Right atrium auricular region (tissue), 2 donors: ENCODE data around the gene GPR55. TPM values are rescaled to one million over a fixed set of nuclear protein-coding genes. Genes with fewer than 3 reads are reported as not detected.

ENCODE experiments used
- DNase-seq: peaks from one replicate; pipeline ENCODE4 v3.0.0-alpha.2; 2019; ENCODE audit warnings: low spot score
- H3K27ac ChIP-seq, 2 donors: fragments of 200-600 bp; sonication (generic); 1 replicate in 1 of 2; 2 replicates in 1 of 2; pipeline ENCODE4 v1.5.1; 2016 to 2019
- H3K27me3 ChIP-seq, 2 donors: fragments of 200-600 bp; sonication (generic); one replicate each; pipeline versions ENCODE4 v1.5.1 to v1.6.0; 2017 to 2019
- H3K36me3 ChIP-seq: fragments of 200-600 bp; sonication (generic); one replicate; pipeline ENCODE4 v1.5.1; 2016
- H3K4me1 ChIP-seq, 2 donors: fragments of 200-600 bp; sonication (generic); one replicate each; pipeline versions ENCODE4 v1.5.1 to v1.6.0; 2017 to 2019
- H3K4me3 ChIP-seq, 2 donors: fragments of 200-600 bp; sonication (generic); 1 replicate in 1 of 2; 2 replicates in 1 of 2; pipeline ENCODE4 v1.5.1; 2017 to 2019; ENCODE audit warnings: mild to moderate bottlenecking in 1 of 2, moderate library complexity in 1 of 2
- H3K9me3 ChIP-seq, 2 donors: fragments of 200-600 bp; sonication (generic); one replicate each; pipeline ENCODE4 v1.5.1; 2019
- total RNA-seq, 2 donors: library from RNA; depleted of rRNA; stranded (reverse); fragments of >200 nt; gene quantifications; one replicate each; pipeline ENCODE4 v1.1.0, GENCODE V29; 2016
- TF ChIP-seq, protein P1 (sequence below), 2 donors: fragments of 200-600 bp; sonication (generic); IDR thresholded peaks; one replicate each; pipeline ENCODE4 v1.5.1; 2019; ENCODE audit warnings: antibody characterized with exemption in 2 of 2

The GPR55 gene
- total RNA-seq, 2 donors from 2014 or later, result not detected

DNA sequence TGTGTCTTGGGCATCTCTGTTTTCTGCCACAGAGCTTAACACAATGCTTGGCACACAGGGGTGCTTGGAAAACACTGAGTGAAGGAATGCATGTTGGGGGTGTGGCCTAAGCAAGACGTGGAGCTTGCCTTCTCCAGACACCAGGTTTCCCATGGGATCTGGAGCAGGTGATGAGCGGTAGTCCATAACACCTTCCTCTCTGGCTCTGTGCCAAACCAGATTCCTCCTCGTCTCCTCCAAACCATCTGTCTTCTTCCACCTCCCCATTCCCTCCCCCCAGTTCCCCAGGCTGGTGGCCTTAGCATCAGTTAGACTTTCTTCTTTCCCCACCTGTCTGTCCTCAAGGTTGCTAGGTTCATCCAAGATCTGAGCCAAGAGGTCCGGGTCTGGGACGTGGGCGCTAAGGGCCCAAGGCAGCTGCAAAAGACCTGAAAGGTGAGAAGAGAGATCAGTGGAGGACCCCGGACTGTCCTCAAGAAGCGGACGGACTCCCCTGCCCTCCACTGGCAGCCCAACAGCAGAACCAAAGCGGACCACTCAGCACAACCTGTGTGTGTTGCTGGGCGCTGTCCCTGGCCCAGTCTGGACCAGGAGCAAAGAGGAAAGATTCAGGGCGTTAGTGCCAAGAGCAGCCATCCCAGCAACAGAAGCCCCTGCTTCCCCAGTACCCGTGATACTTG lies 61.5 kb downstream of the GPR55 start:
- H3K4me1 ChIP-seq, result peaks cover 0 to 34% of the 10 kb centered on the region in 2 donors
- DNase-seq, result no peak
- no peak overlapping the region for H3K27ac ChIP-seq
- TF ChIP-seq, protein P1, sequence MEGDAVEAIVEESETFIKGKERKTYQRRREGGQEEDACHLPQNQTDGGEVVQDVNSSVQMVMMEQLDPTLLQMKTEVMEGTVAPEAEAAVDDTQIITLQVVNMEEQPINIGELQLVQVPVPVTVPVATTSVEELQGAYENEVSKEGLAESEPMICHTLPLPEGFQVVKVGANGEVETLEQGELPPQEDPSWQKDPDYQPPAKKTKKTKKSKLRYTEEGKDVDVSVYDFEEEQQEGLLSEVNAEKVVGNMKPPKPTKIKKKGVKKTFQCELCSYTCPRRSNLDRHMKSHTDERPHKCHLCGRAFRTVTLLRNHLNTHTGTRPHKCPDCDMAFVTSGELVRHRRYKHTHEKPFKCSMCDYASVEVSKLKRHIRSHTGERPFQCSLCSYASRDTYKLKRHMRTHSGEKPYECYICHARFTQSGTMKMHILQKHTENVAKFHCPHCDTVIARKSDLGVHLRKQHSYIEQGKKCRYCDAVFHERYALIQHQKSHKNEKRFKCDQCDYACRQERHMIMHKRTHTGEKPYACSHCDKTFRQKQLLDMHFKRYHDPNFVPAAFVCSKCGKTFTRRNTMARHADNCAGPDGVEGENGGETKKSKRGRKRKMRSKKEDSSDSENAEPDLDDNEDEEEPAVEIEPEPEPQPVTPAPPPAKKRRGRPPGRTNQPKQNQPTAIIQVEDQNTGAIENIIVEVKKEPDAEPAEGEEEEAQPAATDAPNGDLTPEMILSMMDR (IDR thresholded peaks at IDR 0.05), result no peak
- H3K27me3 ChIP-seq, result no peaks in the 10 kb centered on the region
- H3K4me3 ChIP-seq, result no peak overlapping the region
- H3K9me3 ChIP-seq, result peaks cover 0 to 5% of the 10 kb centered on the region in 2 donors
- H3K36me3 ChIP-seq, result no peaks in the 10 kb centered on the region

DNA sequence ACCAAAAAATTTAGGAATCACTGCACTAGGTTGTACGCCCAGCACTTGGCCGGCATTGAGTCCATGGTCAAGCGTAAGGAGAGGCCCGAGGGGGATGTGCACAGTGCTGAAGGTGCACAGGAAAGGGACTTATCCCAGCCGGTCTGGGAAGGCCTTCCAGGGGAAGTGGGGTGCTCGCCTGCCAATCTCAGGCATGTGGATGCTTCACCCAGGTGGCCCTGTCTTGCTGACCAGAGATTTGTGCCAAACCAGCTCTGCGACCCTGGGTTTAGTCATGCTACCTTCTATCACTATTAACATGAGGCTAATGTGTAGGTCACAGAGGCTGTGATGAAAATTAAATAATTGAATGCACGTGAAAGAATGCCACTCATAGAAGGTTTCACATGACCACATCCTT lies 62.0 kb downstream of the GPR55 start:
- peaks cover 0 to 29% of the 10 kb centered on the region in 2 donors for H3K4me1 ChIP-seq
- no peak for DNase-seq
- no peaks in the 10 kb centered on the region for H3K27me3 ChIP-seq
- no peaks in the 10 kb centered on the region for H3K36me3 ChIP-seq
- no peak overlapping the region for H3K27ac ChIP-seq
- no peak overlapping the region for H3K4me3 ChIP-seq
- TF ChIP-seq, protein P1 (IDR thresholded peaks at IDR 0.05), result no peak
- peaks cover 0 to 5% of the 10 kb centered on the region in 2 donors for H3K9me3 ChIP-seq

DNA sequence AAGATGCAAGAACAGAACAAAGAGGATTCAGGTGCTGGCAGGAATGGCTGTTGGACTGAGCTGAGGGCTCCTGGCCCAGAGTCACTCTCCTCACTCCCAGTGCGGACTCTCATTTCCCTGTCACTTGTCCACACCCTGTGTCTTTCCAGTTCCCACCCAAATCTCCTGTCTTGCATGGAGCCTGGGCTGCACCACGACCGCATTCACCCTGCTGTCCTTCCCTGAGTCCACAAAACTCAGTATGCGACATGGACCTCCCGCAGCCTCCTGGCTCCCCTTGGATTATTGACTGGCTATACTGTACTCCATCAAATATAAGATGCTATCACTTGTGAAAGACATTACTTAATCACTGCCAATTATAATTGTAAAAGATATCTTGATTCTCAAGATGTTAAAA lies 62.8 kb downstream of the GPR55 start:
- Histone ChIP-seq H3K4me3 (no peak overlapping the region), H3K36me3 (no peaks in the 10 kb centered on the region), H3K27me3 (no peaks in the 10 kb centered on the region), H3K9me3 (peaks cover 0 to 5% of the 10 kb centered on the region in 2 donors), H3K27ac (no peak overlapping the region), H3K4me1 (peaks cover 0 to 26% of the 10 kb centered on the region in 2 donors)
- DNase-seq, result no peak
- TF ChIP-seq, protein P1 (IDR thresholded peaks at IDR 0.05), result no peak

DNA sequence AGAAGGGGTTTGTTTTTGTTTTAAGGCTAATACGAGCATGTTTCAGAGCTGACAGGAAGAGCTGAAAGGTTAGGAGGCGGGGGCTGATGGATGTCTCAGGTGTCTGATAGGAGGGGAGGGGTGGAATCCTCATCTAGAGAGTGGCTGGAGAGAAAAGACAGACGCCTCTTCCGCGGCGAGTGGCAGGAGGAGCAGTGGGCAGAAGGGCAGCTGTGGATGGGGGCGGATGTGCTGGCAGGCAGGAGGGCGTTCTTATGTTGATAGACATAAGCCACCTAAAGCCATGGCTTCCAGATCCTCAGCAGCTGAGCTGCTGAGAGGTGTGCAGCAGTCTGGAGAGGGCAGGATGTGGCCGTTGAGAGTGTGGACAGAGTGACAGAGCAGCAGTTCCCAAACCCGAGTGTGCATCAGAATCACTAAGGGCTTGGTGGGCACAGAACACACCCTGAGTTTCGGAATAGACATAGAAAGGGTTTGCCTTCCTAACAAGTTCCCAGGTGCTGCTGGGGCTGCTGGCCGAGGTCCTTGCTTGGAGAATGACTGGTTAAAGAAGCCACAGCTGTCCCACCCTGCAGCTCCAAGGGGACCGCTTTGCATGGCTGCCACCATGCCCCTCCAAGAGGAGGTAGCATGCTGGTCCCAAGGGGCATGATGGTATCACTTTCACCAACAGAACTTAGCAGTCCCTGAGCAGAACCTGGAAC lies 63.3 kb downstream of the GPR55 start:
- TF ChIP-seq, protein P1 (IDR thresholded peaks at IDR 0.05), result no peak
- DNase-seq, result no peak
- H3K9me3 ChIP-seq, result peaks cover 0 to 5% of the 10 kb centered on the region in 2 donors
- H3K36me3 ChIP-seq, result no peaks in the 10 kb centered on the region
- H3K27ac ChIP-seq, result no peak overlapping the region
- H3K27me3 ChIP-seq, result no peaks in the 10 kb centered on the region
- H3K4me1 ChIP-seq, result peaks cover 0 to 20% of the 10 kb centered on the region in 2 donors
- no peak overlapping the region for H3K4me3 ChIP-seq

Other genes starting within 250 kb of the GPR55 start
- 10 to 100 TPM; 66.1 to 81.5 TPM for gene CAB39, start 212.4 kb downstream of the GPR55 start, total RNA-seq
- gene ITM2C, start 60.3 kb downstream of the GPR55 start, total RNA-seq, result 10 to 100 TPM; 35.8 to 38.3 TPM
- gene SPATA3, start 70.9 kb upstream of the GPR55 start, total RNA-seq, result not detected
- under 1 TPM in 1 of 2 donors, not detected in 1; 0.08 TPM for gene C2orf72, start 112.3 kb upstream of the GPR55 start, total RNA-seq
- 10 to 100 TPM; 53.1 to 75.4 TPM for gene PSMD1, start 131.6 kb upstream of the GPR55 start, total RNA-seq
- gene HTR2B, start 199.8 kb upstream of the GPR55 start, total RNA-seq, result 1 to 10 TPM; 2.8 to 7.3 TPM